HFFc6 (cell line): Measurements from ENCODE around the gene C14orf132. TPM values are rescaled to one million over a fixed set of nuclear protein-coding genes. Genes with fewer than 3 reads are reported as not detected.

Experiments
- DNase-seq: peaks from one replicate; pipeline ENCODE4 v3.0.0-alpha.2; 2018
- H3K27ac Mint-ChIP-seq: 2 replicates; pipeline ENCODE4 v1.8.0; 2020; ENCODE audit warnings: mild to moderate bottlenecking, mixed read lengths
- H3K27me3 Mint-ChIP-seq: 2 replicates; pipeline ENCODE4 v1.8.0; 2021; ENCODE audit warnings: mild to moderate bottlenecking, moderate library complexity, mixed read lengths; ENCODE audit not compliant: insufficient read depth
- H3K36me3 Mint-ChIP-seq: 2 replicates; pipeline ENCODE4 v1.8.0; 2021; ENCODE audit warnings: low read depth, mixed read lengths
- H3K4me1 Mint-ChIP-seq: 2 replicates; pipeline ENCODE4 v1.8.0; 2020; ENCODE audit warnings: low read depth, mixed read lengths
- H3K4me3 Mint-ChIP-seq: 2 replicates; pipeline ENCODE4 v1.8.0; 2020; ENCODE audit warnings: mild to moderate bottlenecking, moderate library complexity, mixed read lengths
- H3K9me3 Mint-ChIP-seq: 2 replicates; pipeline ENCODE4 v1.8.0; 2020; ENCODE audit warnings: mild to moderate bottlenecking, mixed read lengths
- total RNA-seq, 6 experiments: library from RNA; stranded (reverse); fragmentation: NEBNext Ultra II Directional; extraction: Animal tissue kit (Norgen Biotek cat#: 25700); gene quantifications; 2 replicates in 1 of 6; 3 replicates in 5 of 6; pipeline ENCODE4 v1.2.3, GENCODE V29; 2021
- TF ChIP-seq, protein P1 (sequence below): fragments of 200-600 bp; sonication (generic); IDR thresholded peaks from 2 replicates; pipeline ENCODE4 v1.5.0; 2021; ENCODE audit warnings: antibody characterized with exemption, mild to moderate bottlenecking

Gene C14orf132
- total RNA-seq, 6 experiments from 2014 or later, result 21.5 to 33.1 (median 27.1) TPM

DNA sequence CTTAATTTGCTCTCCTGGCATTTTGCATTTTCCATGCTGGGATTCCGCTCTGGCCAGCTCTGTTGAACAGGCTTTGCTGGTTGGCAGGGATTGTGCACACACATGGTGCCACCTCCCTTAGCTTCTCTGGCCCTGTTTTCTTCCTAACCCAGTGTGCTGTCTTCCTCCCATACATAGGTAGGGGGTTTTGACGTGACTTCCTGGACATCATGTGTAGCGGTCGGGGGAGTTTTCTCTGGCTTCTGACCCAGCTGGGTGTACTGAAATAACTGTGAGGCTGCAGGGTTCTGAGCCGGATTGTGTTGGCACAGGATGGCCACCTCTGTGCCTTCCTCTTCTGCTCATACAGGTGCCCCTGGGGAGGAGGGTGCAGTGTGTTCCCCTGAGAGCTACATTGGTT is 25.7 kb downstream of the C14orf132 start:
- Mint-ChIP-seq H3K27me3 (no peaks in the 10 kb centered on the region; the same call in 1 of the 2 replicates), H3K4me1 (peaks cover 36% of the 10 kb centered on the region), H3K9me3 (no peaks in the 10 kb centered on the region), H3K27ac (peak overlapping the region; percentile 77; the same call in 1 of the 2 replicates), H3K4me3 (no peak overlapping the region), H3K36me3 (no peaks in the 10 kb centered on the region; the same call in 1 of the 2 replicates)
- DNase-seq, result no peak
- TF ChIP-seq, protein P1, sequence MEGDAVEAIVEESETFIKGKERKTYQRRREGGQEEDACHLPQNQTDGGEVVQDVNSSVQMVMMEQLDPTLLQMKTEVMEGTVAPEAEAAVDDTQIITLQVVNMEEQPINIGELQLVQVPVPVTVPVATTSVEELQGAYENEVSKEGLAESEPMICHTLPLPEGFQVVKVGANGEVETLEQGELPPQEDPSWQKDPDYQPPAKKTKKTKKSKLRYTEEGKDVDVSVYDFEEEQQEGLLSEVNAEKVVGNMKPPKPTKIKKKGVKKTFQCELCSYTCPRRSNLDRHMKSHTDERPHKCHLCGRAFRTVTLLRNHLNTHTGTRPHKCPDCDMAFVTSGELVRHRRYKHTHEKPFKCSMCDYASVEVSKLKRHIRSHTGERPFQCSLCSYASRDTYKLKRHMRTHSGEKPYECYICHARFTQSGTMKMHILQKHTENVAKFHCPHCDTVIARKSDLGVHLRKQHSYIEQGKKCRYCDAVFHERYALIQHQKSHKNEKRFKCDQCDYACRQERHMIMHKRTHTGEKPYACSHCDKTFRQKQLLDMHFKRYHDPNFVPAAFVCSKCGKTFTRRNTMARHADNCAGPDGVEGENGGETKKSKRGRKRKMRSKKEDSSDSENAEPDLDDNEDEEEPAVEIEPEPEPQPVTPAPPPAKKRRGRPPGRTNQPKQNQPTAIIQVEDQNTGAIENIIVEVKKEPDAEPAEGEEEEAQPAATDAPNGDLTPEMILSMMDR, result no peak

DNA sequence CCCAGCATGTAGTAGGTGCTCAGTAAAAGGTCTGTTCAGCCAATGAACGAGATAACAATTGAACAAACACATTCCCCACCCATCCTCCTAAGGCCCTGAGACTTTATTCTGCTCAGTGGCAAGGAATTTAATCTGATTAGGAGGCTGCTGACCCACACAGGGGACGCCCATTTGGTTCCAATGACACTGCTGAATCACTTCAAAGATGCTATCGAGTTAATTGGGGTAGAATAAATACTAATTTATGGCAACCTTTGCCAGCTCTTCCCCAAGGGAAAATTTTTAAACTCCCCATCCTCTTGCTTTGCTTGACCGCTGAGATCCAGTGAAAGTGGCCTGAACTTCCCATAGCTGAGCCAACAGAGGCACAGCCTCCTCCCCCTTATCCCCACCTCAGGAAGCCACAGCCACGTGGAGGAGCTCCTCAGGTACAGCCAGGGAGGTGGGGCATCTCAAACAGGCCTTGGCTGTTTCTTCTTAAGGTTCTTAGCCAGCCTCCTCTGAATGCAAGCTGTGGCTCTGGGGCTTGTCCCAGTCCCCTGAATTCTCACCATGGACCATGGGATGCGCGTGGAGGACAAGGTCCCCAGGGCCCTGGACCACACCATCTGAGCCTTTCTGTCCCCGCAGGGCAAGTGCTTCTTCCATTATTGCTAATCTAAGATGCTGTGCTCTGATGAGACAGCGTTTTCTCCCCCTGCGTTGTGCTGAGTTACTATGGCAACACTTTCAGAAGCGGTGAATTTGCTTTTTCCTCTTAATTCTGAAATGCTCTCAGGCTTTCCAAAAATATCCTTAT is 26.7 kb downstream of the C14orf132 start:
- peaks cover 33% of the 10 kb centered on the region for H3K4me1 Mint-ChIP-seq
- H3K9me3 Mint-ChIP-seq, result no peaks in the 10 kb centered on the region
- no peaks in the 10 kb centered on the region; the same call in 1 of the 2 replicates for H3K27me3 Mint-ChIP-seq
- no peak for DNase-seq
- peaks cover 4% of the 10 kb centered on the region; the same call in 1 of the 2 replicates for H3K36me3 Mint-ChIP-seq
- TF ChIP-seq, protein P1, result no peak
- no peak overlapping the region for H3K4me3 Mint-ChIP-seq
- H3K27ac Mint-ChIP-seq, result peak overlapping the region; percentile 77

DNA sequence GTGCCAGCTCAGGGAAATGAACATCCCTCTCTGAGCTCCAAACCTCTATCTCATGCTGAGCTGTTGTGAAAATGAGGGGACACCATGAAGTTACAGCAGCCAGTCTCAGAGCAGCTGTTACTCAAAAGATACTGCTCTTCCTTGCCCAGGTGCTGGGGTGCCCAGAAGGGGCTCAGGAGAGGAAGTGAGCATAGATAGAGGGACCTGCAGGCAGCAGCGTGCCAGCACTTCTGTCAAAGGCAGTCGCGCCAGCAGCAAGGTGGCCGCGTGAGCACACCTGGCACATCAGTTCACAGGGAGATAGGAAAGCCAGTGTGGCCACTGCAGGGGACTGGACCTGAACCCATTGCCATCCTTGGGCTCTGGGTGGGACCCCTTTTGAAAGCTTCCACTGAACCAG is 27.8 kb downstream of the C14orf132 start:
- no peak for DNase-seq
- peaks cover 6% of the 10 kb centered on the region; the same call in 1 of the 2 replicates for H3K36me3 Mint-ChIP-seq
- H3K9me3 Mint-ChIP-seq, result no peaks in the 10 kb centered on the region
- peak overlapping the region; percentile 38 for H3K27ac Mint-ChIP-seq
- TF ChIP-seq, protein P1, result no peak
- no peaks in the 10 kb centered on the region; the same call in 1 of the 2 replicates for H3K27me3 Mint-ChIP-seq
- H3K4me1 Mint-ChIP-seq, result peaks cover 29% of the 10 kb centered on the region
- no peak overlapping the region for H3K4me3 Mint-ChIP-seq

DNA sequence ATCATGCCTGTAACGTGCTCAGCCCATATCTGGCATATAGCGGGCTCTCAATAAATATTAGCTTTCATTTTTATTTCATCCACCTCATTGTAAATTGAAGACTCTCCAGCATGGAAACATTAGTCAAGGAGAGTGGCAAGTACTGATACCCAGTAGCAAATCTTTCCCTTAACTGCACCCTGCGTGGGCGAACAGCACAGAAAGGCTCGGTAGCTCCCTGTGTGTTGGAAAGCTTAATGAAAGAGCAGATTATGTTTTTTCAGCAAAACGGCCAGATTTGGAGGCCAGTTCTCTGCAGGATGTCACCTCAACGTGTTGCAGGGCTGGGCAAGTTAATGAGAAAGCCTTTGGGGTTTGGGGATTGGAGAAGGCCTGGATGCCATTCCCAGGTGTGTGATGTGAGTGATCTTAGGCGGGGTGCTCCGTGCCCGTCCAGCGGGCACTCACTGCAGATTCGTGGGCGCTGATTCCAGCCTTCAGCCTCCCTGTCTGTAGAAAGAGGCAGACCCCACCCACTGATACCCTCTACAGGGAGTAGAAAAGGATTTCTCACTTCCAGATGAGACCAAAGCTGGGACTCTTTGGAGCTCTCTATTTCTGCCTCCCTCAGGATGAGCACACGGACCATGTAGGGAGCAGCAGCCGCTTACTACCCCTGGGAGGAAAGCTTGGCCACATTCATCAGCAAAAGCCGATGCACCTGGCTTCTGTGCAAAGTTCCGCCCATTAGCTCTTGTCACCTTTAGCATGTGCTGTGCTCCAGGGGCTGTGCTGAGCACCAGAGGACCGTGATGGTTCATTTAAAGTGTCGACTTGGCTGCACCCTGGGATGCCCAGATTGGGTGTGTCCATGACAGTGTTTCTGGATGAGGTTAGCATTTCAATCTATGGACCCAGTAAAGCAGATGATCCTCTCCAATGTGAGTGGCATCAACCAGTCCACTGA is 29.1 kb downstream of the C14orf132 start:
- peaks cover 29% of the 10 kb centered on the region for H3K4me1 Mint-ChIP-seq
- H3K36me3 Mint-ChIP-seq, result peaks cover 8% of the 10 kb centered on the region
- H3K27me3 Mint-ChIP-seq, result peaks cover 2% of the 10 kb centered on the region
- no peak overlapping the region for H3K4me3 Mint-ChIP-seq
- H3K9me3 Mint-ChIP-seq, result no peaks in the 10 kb centered on the region
- DNase-seq, result no peak
- TF ChIP-seq, protein P1, result no peak
- H3K27ac Mint-ChIP-seq, result no peak overlapping the region

DNA sequence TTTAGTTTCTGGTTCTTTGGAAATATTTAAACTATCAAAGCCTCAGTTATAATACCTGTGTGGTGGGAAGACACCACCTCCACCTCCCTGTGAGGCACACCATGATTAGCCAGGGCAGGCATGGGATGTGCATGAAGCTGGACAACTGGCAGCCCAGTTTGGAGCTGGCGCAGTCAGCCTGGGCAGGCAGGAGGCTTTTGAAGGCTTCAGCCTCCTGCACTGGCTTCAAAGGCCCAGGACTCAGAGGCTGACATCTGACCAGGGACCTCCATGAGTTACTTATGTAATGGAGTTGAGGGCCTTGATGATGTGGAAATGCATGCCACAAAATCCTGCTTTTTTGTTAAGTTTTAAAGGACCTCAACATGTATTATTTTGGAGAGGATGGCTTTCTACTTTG is 30.3 kb downstream of the C14orf132 start:
- H3K4me1 Mint-ChIP-seq, result peaks cover 19% of the 10 kb centered on the region
- peaks cover 2% of the 10 kb centered on the region for H3K27me3 Mint-ChIP-seq
- DNase-seq, result no peak
- TF ChIP-seq, protein P1, result no peak
- no peaks in the 10 kb centered on the region for H3K9me3 Mint-ChIP-seq
- H3K4me3 Mint-ChIP-seq, result no peak overlapping the region
- peaks cover 16% of the 10 kb centered on the region for H3K36me3 Mint-ChIP-seq
- no peak overlapping the region for H3K27ac Mint-ChIP-seq
